Ovary (tissue), 9 donors: ENCODE data around the gene KIAA1217. TPM values are rescaled to one million over a fixed set of nuclear protein-coding genes. Genes with fewer than 3 reads are reported as not detected.

Source experiments
- DNase-seq, 5 donors: peaks; one replicate each; pipeline ENCODE4 v3.0.0-alpha.2; 2019 to 2020
- H3K27ac ChIP-seq, 2 donors: fragments of 200-600 bp; one replicate each; pipeline versions ENCODE4 v1.5.1 to v1.8.0; 2019 to 2022
- H3K27me3 ChIP-seq: fragments of 200-600 bp; one replicate; pipeline ENCODE4 v1.8.0; 2022
- H3K36me3 ChIP-seq: fragments of 200-600 bp; sonication (generic); one replicate; pipeline ENCODE4 v1.5.1; 2019
- H3K4me1 ChIP-seq: one replicate; pipeline ENCODE4 v1.8.1; 2013; ENCODE audit warnings: mild to moderate bottlenecking, moderate library complexity; ENCODE audit not compliant: insufficient read depth
- H3K4me3 ChIP-seq: fragments of 200-600 bp; sonication (generic); one replicate; pipeline ENCODE4 v1.5.1; 2017
- H3K9me3 ChIP-seq, 2 donors: fragments of 200-600 bp in 1 of 2; sonication (generic) in 1 of 2; one replicate each; pipeline versions ENCODE4 v1.5.1 to v1.8.1; 2013 to 2019; ENCODE audit warnings: mild to moderate bottlenecking in 1 of 2, moderate library complexity in 1 of 2
- CTCF ChIP-seq, 3 donors: fragments of 450-650 bp in 2 of 3; fragments of 200-600 bp in 1 of 3; IDR thresholded peaks; one replicate each; pipeline versions ENCODE4 v1.5.1 to v1.8.0; 2016 to 2022; ENCODE audit warnings: antibody characterized with exemption in 3 of 3, mild to moderate bottlenecking in 1 of 3
- EP300 ChIP-seq: sonication (generic); formaldehyde crosslinking; IDR thresholded peaks from one replicate; pipeline ENCODE4 v1.6.1; 2017; ENCODE audit warnings: antibody characterized with exemption
- POLR2A ChIP-seq: fragments of 450-650 bp; IDR thresholded peaks from one replicate; pipeline ENCODE4 v1.6.1; 2017; ENCODE audit warnings: antibody characterized with exemption, mild to moderate bottlenecking, moderate library complexity
- WGBS, 3 donors: extraction: QIAGEN DNeasy Blood & Tissue Kit in 1 of 3; methylation state at CpG; one replicate each; pipeline versions ENCODE4 v1.1.5 to v1.1.7; 2013 to 2017; 5-methylcytosine and 5-hydroxymethylcytosine counted together
- intact Hi-C, 4 donors: fragments of 100-400 bp; cut with DNase I; formaldehyde crosslinking; loops; one replicate each; pipeline versions ENCODE4 v1.11.0 to v1.15.1; 2022 to 2023
- polyA plus RNA-seq, 2 donors: library from polyadenylated mRNA; stranded (reverse); fragments of 200-250 nt in 1 of 2; fragments of 350-450 nt in 1 of 2; fragmentation: Illumina TruSeq in 1 of 2; extraction: RNeasy Lipid Tissue Mini Kit (QIAGEN cat#74804) in 1 of 2; gene quantifications; one replicate each; pipeline ENCODE4 v1.2.3, GENCODE V29; 2013 to 2014
- total RNA-seq, 7 donors: library from RNA; depleted of rRNA in 2 of 7; stranded (reverse); fragments of >200 nt in 2 of 7; fragmentation: NEBNext Ultra II Directional in 3 of 7; extraction: Animal tissue kit (Norgen Biotek cat#: 25700) in 3 of 7; gene quantifications; one replicate each; pipeline versions ENCODE4 v1.1.0 to v1.2.4, GENCODE V29; 2016 to 2023
- donor health status: DM: no; HTN: no; CAD: no; lungs with moderate emphysema.
- donor health status: DM: no; HTN: no; CAD: no.
- donor health status: Bipolar disorder and iron deficiency.
- donor health status: DM: yes; HTN: yes; CAD: no.
- donor health status: DM: no; HTN: no; CAD: no.
- donor health status: DM: yes; HTN: yes; CAD: no.

KIAA1217 gene
- total and polyA plus RNA-seq, 9 donors: 7.2 to 47.1 (median 23.0) TPM

GRCh38 chr10:24340446-24340845 is 131.5 kb downstream of the KIAA1217 start:
- Histone ChIP-seq H3K27ac (no peak overlapping the region), H3K27me3 (no peaks in the 10 kb centered on the region), H3K9me3 (no peaks in the 10 kb centered on the region), H3K4me1 (no peaks in the 10 kb centered on the region), H3K4me3 (no peak overlapping the region), H3K36me3 (no peaks in the 10 kb centered on the region)
- 69 to 73% (median 72%) methylated on average over 6 of the region's 6 CpGs for WGBS, 3 donors
- intact Hi-C loops: no loop called here
- TF ChIP-seq POLR2A (no peak), CTCF (IDR thresholded peaks at IDR 0.05) (no peak), EP300 (no peak)
- no peak for DNase-seq

- no peaks in the 10 kb centered on the region for H3K27me3 ChIP-seq
- TF ChIP-seq CTCF (IDR thresholded peaks at IDR 0.05) (no peak), POLR2A (no peak), EP300 (no peak)
- H3K27ac ChIP-seq: no peak overlapping the region
- 82 to 84% (median 83%) methylated on average over 7 of the region's 7 CpGs for WGBS, 3 donors
- H3K4me1 ChIP-seq: no peaks in the 10 kb centered on the region
- intact Hi-C loops: no loop called here
- no peak for DNase-seq
- H3K4me3 ChIP-seq: no peak overlapping the region
- H3K36me3 ChIP-seq: no peaks in the 10 kb centered on the region
- H3K9me3 ChIP-seq: no peaks in the 10 kb centered on the region
Measured at GRCh38 chr10:24340883-24341282, 131.9 kb downstream of the KIAA1217 start.

- Histone ChIP-seq H3K36me3 (no peaks in the 10 kb centered on the region), H3K4me1 (no peaks in the 10 kb centered on the region), H3K27me3 (no peaks in the 10 kb centered on the region), H3K4me3 (no peak overlapping the region), H3K27ac (no peak overlapping the region), H3K9me3 (no peaks in the 10 kb centered on the region)
- TF ChIP-seq POLR2A: no peak
- no peak for TF ChIP-seq CTCF (IDR thresholded peaks at IDR 0.05)
- no peak for TF ChIP-seq EP300
- DNase-seq: no peak
- 16 to 51% (median 23%) methylated on average over 4 of the region's 4 CpGs for WGBS, 3 donors
- intact Hi-C loops: no loop called here
Measured at GRCh38 chr10:24341371-24341770, 132.4 kb downstream of the KIAA1217 start.

- TF ChIP-seq CTCF (IDR thresholded peaks at IDR 0.05): no peak
- TF ChIP-seq POLR2A: no peak
- TF ChIP-seq EP300: no peak
- Histone ChIP-seq H3K9me3 (no peaks in the 10 kb centered on the region), H3K27ac (no peak overlapping the region), H3K4me3 (no peak overlapping the region), H3K4me1 (no peaks in the 10 kb centered on the region), H3K36me3 (no peaks in the 10 kb centered on the region), H3K27me3 (no peaks in the 10 kb centered on the region)
- DNase-seq: no peak
- WGBS, 3 donors: 57 to 67% (median 61%) methylated on average over 2 of the region's 2 CpGs
- intact Hi-C loops: no loop called here
Measured at GRCh38 chr10:24341897-24342296, 133.0 kb downstream of the KIAA1217 start.

- TF ChIP-seq EP300 (no peak), POLR2A (no peak), CTCF (IDR thresholded peaks at IDR 0.05) (no peak)
- no peak overlapping the region for H3K27ac ChIP-seq
- no peak overlapping the region for H3K4me3 ChIP-seq
- no peaks in the 10 kb centered on the region for H3K4me1 ChIP-seq
- intact Hi-C loops: no loop called here
- 42 to 52% (median 47%) methylated on average over 4 of the region's 4 CpGs for WGBS, 3 donors
- no peak for DNase-seq
- no peaks in the 10 kb centered on the region for H3K36me3 ChIP-seq
- no peaks in the 10 kb centered on the region for H3K9me3 ChIP-seq
- H3K27me3 ChIP-seq: no peaks in the 10 kb centered on the region
Measured at GRCh38 chr10:24343686-24344085, 134.7 kb downstream of the KIAA1217 start.
